Left renal cortex interstitium (tissue), 4 donors: Measurements from ENCODE around the gene NCF4. TPM values are rescaled to one million over a fixed set of nuclear protein-coding genes. Genes with fewer than 3 reads are reported as not detected.

Experiments used
- DNase-seq, 4 donors: peaks; one replicate each; pipeline ENCODE4 v3.0.0-alpha.2; 2013; ENCODE audit warnings: low read depth in 4 of 4, low spot score in 2 of 4, missing footprints in 1 of 4
- polyA plus RNA-seq, 4 donors: library from polyadenylated mRNA; unstranded; fragments of 120-200 nt; gene quantifications; one replicate each; pipeline ENCODE4 v1.2.1, GENCODE V29; 2013; ENCODE audit not compliant: insufficient read length in 4 of 4

The NCF4 gene
- 1 to 10 TPM; 1.9 to 2.1 (median 2.0) TPM for polyA plus RNA-seq

GRCh38 chr22:36860821-36861659 is at the start of gene NCF4:
NCF4 (plus strand) TSS chr22:36861006; CDS start chr22:36861172, 166 bp downstream.
- no peak for DNase-seq

GRCh38 chr22:36811094-36811800 is 49.6 kb upstream of the NCF4 start:
- no peak for DNase-seq

GRCh38 chr22:36814801-36815200 is 46.0 kb upstream of the NCF4 start:
- no peak for DNase-seq

- DNase-seq = no peak
Measured at GRCh38 chr22:36815558-36816338, 45.1 kb upstream of the NCF4 start.

- no peak for DNase-seq
Measured at GRCh38 chr22:36816339-36816635, 44.5 kb upstream of the NCF4 start.

- DNase-seq = peak in 1 of 4 donors; percentile 58
Measured at GRCh38 chr22:36816636-36817524, 43.9 kb upstream of the NCF4 start, which contains the start of gene PVALB. PVALB (minus strand) TSS chr22:36817035; CDS start chr22:36817005, 30 bp downstream.

- no peak for DNase-seq
Measured at GRCh38 chr22:36817525-36817848, 43.3 kb upstream of the NCF4 start.

GRCh38 chr22:36818010-36818642 is 42.7 kb upstream of the NCF4 start:
- no peak for DNase-seq

GRCh38 chr22:36819112-36819511 is 41.7 kb upstream of the NCF4 start:
- no peak for DNase-seq

GRCh38 chr22:36822581-36822980 is 38.2 kb upstream of the NCF4 start:
- DNase-seq = no peak

- no peak for DNase-seq
Measured at GRCh38 chr22:36823186-36823839, 37.5 kb upstream of the NCF4 start.

- DNase-seq = no peak
Measured at GRCh38 chr22:36824655-36825054, 36.2 kb upstream of the NCF4 start.

- peak in 1 of 4 donors; percentile 44 for DNase-seq
Measured at GRCh38 chr22:36826262-36826661, 34.5 kb upstream of the NCF4 start.

- DNase-seq = no peak
Measured at GRCh38 chr22:36828815-36829214, 32.0 kb upstream of the NCF4 start.

- DNase-seq = no peak
Measured at GRCh38 chr22:36829370-36830002, 31.3 kb upstream of the NCF4 start.

- DNase-seq = no peak
Measured at GRCh38 chr22:36830601-36831000, 30.2 kb upstream of the NCF4 start.

- no peak for DNase-seq
Measured at GRCh38 chr22:36831206-36831605, 29.6 kb upstream of the NCF4 start.

- no peak for DNase-seq
Measured at GRCh38 chr22:36831717-36832116, 29.1 kb upstream of the NCF4 start.

- DNase-seq = no peak
Measured at GRCh38 chr22:36833073-36833472, 27.7 kb upstream of the NCF4 start.
